Measurements from ENCODE around the gene MED13.

MED13 gene

DNA sequence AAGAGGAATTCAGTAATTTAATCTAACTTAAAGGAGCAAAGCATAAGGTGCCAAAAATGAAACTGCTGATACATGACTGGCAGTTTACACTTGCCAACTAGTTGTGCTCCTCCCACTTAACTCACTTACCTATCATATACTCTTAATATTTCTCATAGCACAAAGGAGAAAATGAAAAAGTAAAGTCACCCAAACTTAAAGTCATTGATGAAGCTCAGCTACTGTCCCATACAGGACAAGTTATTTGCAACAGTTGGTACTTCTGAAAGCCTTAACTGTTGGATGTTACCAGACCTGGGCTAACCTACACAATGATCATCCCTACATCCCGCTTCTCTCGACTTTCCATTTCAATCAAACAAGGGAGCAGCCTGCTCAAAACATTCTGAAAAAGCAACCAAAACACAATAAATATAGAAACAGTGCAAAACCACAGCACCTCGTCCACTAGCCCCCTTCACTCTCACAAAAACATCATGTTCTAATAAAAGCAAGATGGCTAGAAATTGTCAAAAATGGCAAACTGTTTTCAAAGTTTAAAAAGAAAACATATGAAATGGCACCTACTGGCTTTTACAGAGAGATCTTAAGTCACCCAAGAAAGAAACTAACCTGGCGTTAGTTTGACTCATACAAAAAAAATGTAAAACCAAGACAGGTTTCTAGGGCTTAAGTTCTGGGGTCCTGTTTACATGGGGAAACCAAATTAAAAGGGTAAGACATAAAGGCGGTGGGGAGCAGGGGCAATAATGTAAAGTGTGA is 868 bp downstream of the MED13 start:
- TF ChIP-seq TEAD4 (IDR thresholded peaks at IDR 0.05) (no peak), CREB1 (IDR thresholded peaks at IDR 0.05; ENCODE audit: low read depth) (no peak), TCF12 (IDR thresholded peaks at IDR 0.05; ENCODE audit: low read depth) (no peak), USF1 (IDR thresholded peaks at IDR 0.05) (no peak), RAD21 (IDR thresholded peaks at IDR 0.05; ENCODE audit: low read depth) (no peak), EP300 (IDR thresholded peaks at IDR 0.05; ENCODE audit: borderline replicate concordance) (no peak), MAX (IDR thresholded peaks at IDR 0.05) (no peak), FOXM1 (IDR thresholded peaks at IDR 0.05; ENCODE audit: borderline replicate concordance, low read depth) (no peak), ZBTB7A (IDR thresholded peaks at IDR 0.05; ENCODE audit: low read depth) (no peak), NFIC (IDR thresholded peaks at IDR 0.05) (no peak), EGR1 (IDR thresholded peaks at IDR 0.05) (no peak), CEBPB (IDR thresholded peaks at IDR 0.05) (no peak), TAF1 (IDR thresholded peaks at IDR 0.05; ENCODE audit: low read depth) (no peak), YY1 (IDR thresholded peaks at IDR 0.05; ENCODE audit: low read depth) (no peak)
- TF ChIP-seq, protein P1, sequence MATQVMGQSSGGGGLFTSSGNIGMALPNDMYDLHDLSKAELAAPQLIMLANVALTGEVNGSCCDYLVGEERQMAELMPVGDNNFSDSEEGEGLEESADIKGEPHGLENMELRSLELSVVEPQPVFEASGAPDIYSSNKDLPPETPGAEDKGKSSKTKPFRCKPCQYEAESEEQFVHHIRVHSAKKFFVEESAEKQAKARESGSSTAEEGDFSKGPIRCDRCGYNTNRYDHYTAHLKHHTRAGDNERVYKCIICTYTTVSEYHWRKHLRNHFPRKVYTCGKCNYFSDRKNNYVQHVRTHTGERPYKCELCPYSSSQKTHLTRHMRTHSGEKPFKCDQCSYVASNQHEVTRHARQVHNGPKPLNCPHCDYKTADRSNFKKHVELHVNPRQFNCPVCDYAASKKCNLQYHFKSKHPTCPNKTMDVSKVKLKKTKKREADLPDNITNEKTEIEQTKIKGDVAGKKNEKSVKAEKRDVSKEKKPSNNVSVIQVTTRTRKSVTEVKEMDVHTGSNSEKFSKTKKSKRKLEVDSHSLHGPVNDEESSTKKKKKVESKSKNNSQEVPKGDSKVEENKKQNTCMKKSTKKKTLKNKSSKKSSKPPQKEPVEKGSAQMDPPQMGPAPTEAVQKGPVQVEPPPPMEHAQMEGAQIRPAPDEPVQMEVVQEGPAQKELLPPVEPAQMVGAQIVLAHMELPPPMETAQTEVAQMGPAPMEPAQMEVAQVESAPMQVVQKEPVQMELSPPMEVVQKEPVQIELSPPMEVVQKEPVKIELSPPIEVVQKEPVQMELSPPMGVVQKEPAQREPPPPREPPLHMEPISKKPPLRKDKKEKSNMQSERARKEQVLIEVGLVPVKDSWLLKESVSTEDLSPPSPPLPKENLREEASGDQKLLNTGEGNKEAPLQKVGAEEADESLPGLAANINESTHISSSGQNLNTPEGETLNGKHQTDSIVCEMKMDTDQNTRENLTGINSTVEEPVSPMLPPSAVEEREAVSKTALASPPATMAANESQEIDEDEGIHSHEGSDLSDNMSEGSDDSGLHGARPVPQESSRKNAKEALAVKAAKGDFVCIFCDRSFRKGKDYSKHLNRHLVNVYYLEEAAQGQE (IDR thresholded peaks at IDR 0.05; ENCODE audit: low read depth) = no peak

GRCh38 chr17:62062944-62063343 is 2.1 kb downstream of the MED13 start:
- no peak for TF ChIP-seq YY1 (IDR thresholded peaks at IDR 0.05; ENCODE audit: low read depth)
- no peak for TF ChIP-seq USF1 (IDR thresholded peaks at IDR 0.05)
- TF ChIP-seq TCF12 (IDR thresholded peaks at IDR 0.05; ENCODE audit: low read depth) = no peak
- TF ChIP-seq NFIC (IDR thresholded peaks at IDR 0.05) = no peak
- no peak for TF ChIP-seq ZBTB7A (IDR thresholded peaks at IDR 0.05; ENCODE audit: low read depth)
- no peak for TF ChIP-seq CREB1 (IDR thresholded peaks at IDR 0.05; ENCODE audit: low read depth)
- no peak for TF ChIP-seq EGR1 (IDR thresholded peaks at IDR 0.05)
- no peak for TF ChIP-seq RAD21 (IDR thresholded peaks at IDR 0.05; ENCODE audit: low read depth)

- TF ChIP-seq YY1 (IDR thresholded peaks at IDR 0.05; ENCODE audit: low read depth) (no peak), EGR1 (IDR thresholded peaks at IDR 0.05) (no peak), CREB1 (IDR thresholded peaks at IDR 0.05; ENCODE audit: low read depth) (no peak), TAF1 (IDR thresholded peaks at IDR 0.05; ENCODE audit: low read depth) (no peak), TCF12 (IDR thresholded peaks at IDR 0.05; ENCODE audit: low read depth) (no peak)
Observed at GRCh38 chr17:62062302-62062701, 2.8 kb downstream of the MED13 start.

GRCh38 chr17:62059414-62059813 is 5.7 kb downstream of the MED13 start:
- TF ChIP-seq YY1 (IDR thresholded peaks at IDR 0.05; ENCODE audit: low read depth) (no peak), USF1 (IDR thresholded peaks at IDR 0.05) (no peak), TCF12 (IDR thresholded peaks at IDR 0.05; ENCODE audit: low read depth) (no peak), TAF1 (IDR thresholded peaks at IDR 0.05; ENCODE audit: low read depth) (no peak), ZBTB7A (IDR thresholded peaks at IDR 0.05; ENCODE audit: low read depth) (no peak), RAD21 (IDR thresholded peaks at IDR 0.05; ENCODE audit: low read depth) (no peak), MAX (IDR thresholded peaks at IDR 0.05) (no peak), EP300 (IDR thresholded peaks at IDR 0.05; ENCODE audit: borderline replicate concordance) (no peak), NFIC (IDR thresholded peaks at IDR 0.05) (no peak), TEAD4 (IDR thresholded peaks at IDR 0.05) (no peak), CEBPB (IDR thresholded peaks at IDR 0.05) (no peak), CREB1 (IDR thresholded peaks at IDR 0.05; ENCODE audit: low read depth) (no peak), EGR1 (IDR thresholded peaks at IDR 0.05) (no peak), FOXM1 (IDR thresholded peaks at IDR 0.05; ENCODE audit: borderline replicate concordance, low read depth) (no peak)
- TF ChIP-seq, protein P1 (IDR thresholded peaks at IDR 0.05; ENCODE audit: low read depth) = no peak

GRCh38 chr17:62058611-62059010 is 6.5 kb downstream of the MED13 start:
- no peak for TF ChIP-seq MAX (IDR thresholded peaks at IDR 0.05)
- TF ChIP-seq CEBPB (IDR thresholded peaks at IDR 0.05) = no peak
- TF ChIP-seq RAD21 (IDR thresholded peaks at IDR 0.05; ENCODE audit: low read depth) = no peak
- no peak for TF ChIP-seq FOXM1 (IDR thresholded peaks at IDR 0.05; ENCODE audit: borderline replicate concordance, low read depth)
- no peak for TF ChIP-seq TEAD4 (IDR thresholded peaks at IDR 0.05)
- no peak for TF ChIP-seq ZBTB7A (IDR thresholded peaks at IDR 0.05; ENCODE audit: low read depth)
- TF ChIP-seq, protein P1 (IDR thresholded peaks at IDR 0.05; ENCODE audit: low read depth) = no peak
- TF ChIP-seq TAF1 (IDR thresholded peaks at IDR 0.05; ENCODE audit: low read depth) = no peak
- TF ChIP-seq EP300 (IDR thresholded peaks at IDR 0.05; ENCODE audit: borderline replicate concordance) = no peak

All from Ishikawa (cell line).